A549 (cell line): ENCODE results near the gene NEK4. TPM values are rescaled to one million over a fixed set of nuclear protein-coding genes. Genes with fewer than 3 reads are reported as not detected.

ENCODE experiments used
- ATAC-seq, 2 experiments: fragments of 200-7000 bp in 1 of 2; fragments of >200 bp in 1 of 2; cut with Nextera tagmentation in 1 of 2; cut with Tn5 transposase in 1 of 2; 3 replicates each; pipeline versions ENCODE4 v1.8.0 to v1.9.1; 2018 to 2020; ENCODE audit warnings: mild to moderate bottlenecking in 1 of 2, moderate library complexity in 1 of 2
- CTCF ChIA-PET: fragments of 300-600 bp; sonication (Branson Sonifier 250); formaldehyde crosslinking; extraction: SDS; loops from one replicate; lab custom pipeline; 2021; ENCODE audit warnings: antibody characterized with exemption, inconsistent platforms; lab: Yijun Ruan, JAX
- POLR2A ChIA-PET: fragments of 350-600 bp; formaldehyde crosslinking; extraction: SDS; loops from one replicate; lab custom pipeline; 2021; ENCODE audit warnings: antibody characterized with exemption, inconsistent platforms; lab: Yijun Ruan, JAX
- DNase-seq, 2 experiments: peaks; one replicate each; pipeline versions ENCODE4 v3.0.0 to v3.0.0-alpha.2; 2011 to 2016; ENCODE audit warnings: low read depth in 1 of 2, low spot score in 1 of 2
- FAIRE-seq: peaks from 2 replicates; lab custom pipeline; 2011; peaks lifted over from hg19 to GRCh38; lab: Jason Lieb, UNC
- H3K27ac ChIP-seq, 2 experiments: fragments of >200 bp; sonication (Bioruptor Twin); formaldehyde crosslinking; 3 replicates each; pipeline ENCODE4 v1.5.1; 2016 to 2017
- H3K4me1 ChIP-seq: fragments of >200 bp; sonication (Bioruptor Twin); formaldehyde crosslinking; 3 replicates; pipeline ENCODE4 v1.6.1; 2016
- H3K4me2 ChIP-seq: fragments of >200 bp; sonication (Bioruptor Twin); formaldehyde crosslinking; 3 replicates; pipeline ENCODE4 v1.6.1; 2016
- H3K4me3 ChIP-seq: fragments of >200 bp; sonication (Bioruptor Twin); formaldehyde crosslinking; 3 replicates; pipeline ENCODE4 v1.5.1; 2016
- H3K9me3 ChIP-seq: fragments of >200 bp; sonication (Bioruptor Twin); formaldehyde crosslinking; 3 replicates; pipeline ENCODE4 v1.6.1; 2016
- CBX2 ChIP-seq: fragments of 200-600 bp; sonication (generic); IDR thresholded peaks from 2 replicates; pipeline ENCODE4 v1.6.1; 2016; ENCODE audit warnings: low read depth, mild to moderate bottlenecking, borderline replicate concordance
- CBX8 ChIP-seq: fragments of 200-600 bp; sonication (generic); IDR thresholded peaks from 2 replicates; pipeline ENCODE4 v1.6.1; 2016
- CHD4 ChIP-seq: fragments of 200-600 bp; sonication (generic); IDR thresholded peaks from 2 replicates; pipeline ENCODE4 v1.6.1; 2016; ENCODE audit warnings: antibody characterized with exemption, mild to moderate bottlenecking, borderline replicate concordance
- EHMT2 ChIP-seq: fragments of 200-600 bp; sonication (generic); IDR thresholded peaks from 2 replicates; pipeline ENCODE4 v1.6.1; 2016; ENCODE audit warnings: antibody characterized with exemption, low read depth, mild to moderate bottlenecking, moderate library complexity
- JUN ChIP-seq, 2 experiments: fragments of >200 bp; sonication (Bioruptor Twin); formaldehyde crosslinking; IDR thresholded peaks; 2 replicates in 1 of 2; 3 replicates in 1 of 2; pipeline ENCODE4 v1.6.1; 2016 to 2017
- PHF8 ChIP-seq: fragments of 200-600 bp; sonication (generic); IDR thresholded peaks from 2 replicates; pipeline ENCODE4 v1.6.1; 2016; ENCODE audit warnings: low read depth, mild to moderate bottlenecking, antibody characterized with exemption, moderate library complexity, borderline replicate concordance
- POLR2A ChIP-seq: IDR thresholded peaks from 2 replicates; pipeline ENCODE4 v1.6.1; 2012; ENCODE audit warnings: mild to moderate bottlenecking, low read length
- RCOR1 ChIP-seq: fragments of 150-350 bp; IDR thresholded peaks from 2 replicates; pipeline ENCODE4 v1.6.1; 2014; ENCODE audit warnings: antibody characterized with exemption, low read length, low read depth
- RFX5 ChIP-seq: fragments of 450-650 bp; IDR thresholded peaks from 2 replicates; pipeline ENCODE4 v1.7.1; 2014; ENCODE audit warnings: antibody characterized with exemption, mild to moderate bottlenecking, moderate library complexity
- TFCP2L1 ChIP-seq: fragments of 250-450 bp; sonication (Bioruptor Pico); IDR thresholded peaks from 2 replicates; pipeline ENCODE4 v1.5.0; 2021; ENCODE audit warnings: mild to moderate bottlenecking
- ZFP36 ChIP-seq: fragments of 450-650 bp; IDR thresholded peaks from 2 replicates; pipeline ENCODE4 v1.6.1; 2014; ENCODE audit warnings: borderline replicate concordance; ENCODE audit not compliant: partially characterized antibody
- WGBS: methylation state at CpG from one replicate; pipeline ENCODE4 v1.1.6; 2017; ENCODE audit errors: missing lambda C conversion rate; 5-methylcytosine and 5-hydroxymethylcytosine counted together
- polyA minus RNA-seq: library from RNA; depleted of rRNA, polyadenylated mRNA; stranded (reverse); fragments of >200 nt; gene quantifications from 2 replicates; pipeline ENCODE4 v1.2.3, GENCODE V29; 2011; rRNA and poly(A)+ RNA removed
- polyA plus RNA-seq, 4 experiments: library from polyadenylated mRNA; depleted of rRNA in 3 of 4; stranded (reverse); fragments of >200 nt; fragmentation: RNase III in 1 of 4; extraction: RNeasy Plus Mini Kit Qiagen cat#74134 plus additional on column Dnase treatment in 1 of 4; gene quantifications; 2 replicates in 3 of 4; 3 replicates in 1 of 4; pipeline ENCODE4 v1.2.3, GENCODE V29; 2011 to 2017
- TF ChIP-seq, protein P1 (sequence below): IDR thresholded peaks from 2 replicates; pipeline ENCODE4 v1.6.1; 2012; ENCODE audit warnings: low read depth, borderline replicate concordance
- TF ChIP-seq, protein P2 (sequence below): fragments of 450-650 bp; IDR thresholded peaks from 2 replicates; pipeline ENCODE4 v1.6.1; 2014; ENCODE audit warnings: antibody characterized with exemption
- TF ChIP-seq, protein P3 (sequence below): IDR thresholded peaks from 2 replicates; pipeline ENCODE4 v1.6.1; 2012
- TF ChIP-seq, protein P4 (sequence below): fragments of >200 bp; sonication (Bioruptor Twin); formaldehyde crosslinking; IDR thresholded peaks from 3 replicates; pipeline ENCODE4 v1.6.1; 2016
- TF ChIP-seq, protein P5 (sequence below): IDR thresholded peaks from 2 replicates; pipeline ENCODE4 v1.6.1; 2012

The NEK4 gene
- 19.4 and 20.2 TPM in 2 replicates for polyA plus RNA-seq (2011; rRNA removed)
- 7.9 and 9.3 TPM in 2 replicates for polyA plus RNA-seq (2012; cell fraction: cytosol; rRNA removed)
- 4.1 and 6.7 TPM in 2 replicates for polyA plus RNA-seq (2012; cell fraction: nucleus; rRNA removed)
- polyA plus RNA-seq (2017; fragmentation: RNase III; extraction: RNeasy Plus Mini Kit Qiagen cat#74134 plus additional on column Dnase treatment): 11.4 to 12.1 TPM (median 11.4 TPM) in 3 replicates
- polyA minus RNA-seq: 16.7 and 19.8 TPM in 2 replicates

DNA sequence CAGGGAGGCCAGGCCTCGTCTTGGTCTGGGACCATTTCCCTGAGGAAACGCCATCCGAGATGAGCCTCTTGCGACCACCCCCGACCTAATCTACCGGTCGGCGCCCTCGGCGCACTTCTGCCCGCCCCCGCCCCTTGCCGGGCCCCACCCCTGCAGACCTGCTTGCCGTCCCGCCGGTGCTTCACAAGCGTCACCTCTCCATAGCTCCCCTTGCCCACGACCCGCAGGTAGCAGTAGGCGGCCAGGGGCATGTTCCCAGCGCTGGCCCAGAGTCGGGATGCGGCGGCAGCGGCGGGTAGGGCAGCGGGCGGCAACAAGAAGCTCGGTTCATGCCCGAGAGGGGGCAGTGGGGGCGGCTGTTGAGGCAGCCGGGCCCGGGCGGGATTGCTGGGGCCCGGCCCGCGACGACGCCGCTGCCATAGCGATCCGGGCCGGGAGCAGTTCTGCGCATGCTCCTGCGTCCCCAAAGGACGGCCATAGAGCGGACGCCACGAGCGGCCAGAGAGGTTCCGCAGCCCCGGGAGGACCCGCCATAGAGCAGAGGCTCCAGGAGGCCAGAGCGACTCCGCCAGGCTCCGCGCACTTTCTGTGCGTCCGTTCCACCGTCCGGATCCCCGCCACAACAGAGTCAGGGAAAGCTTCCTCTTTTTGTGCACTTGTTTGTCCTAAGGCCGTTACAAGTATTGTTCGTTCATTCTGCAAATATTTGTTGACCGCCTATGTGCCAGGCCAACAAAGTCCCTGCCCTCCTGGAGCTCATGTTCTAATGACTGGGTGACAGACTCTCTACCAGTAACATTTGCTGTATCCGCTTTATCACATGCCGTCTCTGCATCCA, at the start of gene NEK4:
Gene NEK4 (minus strand): TSS at position 445 of the 838 bp plus-strand sequence. CDS start 194 bp downstream, at position 251.
- FAIRE-seq (no peak), DNase-seq (peak; percentile 76 to 86), ATAC-seq (peak; percentile 97 to 99)
- ChIA-PET CTCF (no interaction called here), POLR2A (interaction anchor here (0.6 to 1.3 kb wide), 3 partner anchors 9 to 157 kb away, joined by 3 to 5 read pairs (median 3); no protein-coding TSS in a partner anchor)
- under 1% methylated on average over 20 of the region's 67 CpGs for WGBS
- peaks cover 13% of the 10 kb centered on the region for H3K4me1 ChIP-seq
- peak within 1 kb of the TSS; percentile 85 to 93 for H3K27ac ChIP-seq
- no peaks in the 10 kb centered on the region for H3K9me3 ChIP-seq
- H3K4me2 ChIP-seq: peak within 1 kb of the TSS; percentile 93
- peak in 1 of 2 experiments; percentile 80; a peak in 3 of 5 replicates for TF ChIP-seq JUN (IDR thresholded peaks at IDR 0.05)
- TF ChIP-seq, protein P1, sequence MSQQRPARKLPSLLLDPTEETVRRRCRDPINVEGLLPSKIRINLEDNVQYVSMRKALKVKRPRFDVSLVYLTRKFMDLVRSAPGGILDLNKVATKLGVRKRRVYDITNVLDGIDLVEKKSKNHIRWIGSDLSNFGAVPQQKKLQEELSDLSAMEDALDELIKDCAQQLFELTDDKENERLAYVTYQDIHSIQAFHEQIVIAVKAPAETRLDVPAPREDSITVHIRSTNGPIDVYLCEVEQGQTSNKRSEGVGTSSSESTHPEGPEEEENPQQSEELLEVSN: peak; percentile 45; the same call in 1 of the 2 replicates
- TF ChIP-seq, protein P2, sequence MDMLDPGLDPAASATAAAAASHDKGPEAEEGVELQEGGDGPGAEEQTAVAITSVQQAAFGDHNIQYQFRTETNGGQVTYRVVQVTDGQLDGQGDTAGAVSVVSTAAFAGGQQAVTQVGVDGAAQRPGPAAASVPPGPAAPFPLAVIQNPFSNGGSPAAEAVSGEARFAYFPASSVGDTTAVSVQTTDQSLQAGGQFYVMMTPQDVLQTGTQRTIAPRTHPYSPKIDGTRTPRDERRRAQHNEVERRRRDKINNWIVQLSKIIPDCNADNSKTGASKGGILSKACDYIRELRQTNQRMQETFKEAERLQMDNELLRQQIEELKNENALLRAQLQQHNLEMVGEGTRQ: no peak
- TF ChIP-seq, protein P3, sequence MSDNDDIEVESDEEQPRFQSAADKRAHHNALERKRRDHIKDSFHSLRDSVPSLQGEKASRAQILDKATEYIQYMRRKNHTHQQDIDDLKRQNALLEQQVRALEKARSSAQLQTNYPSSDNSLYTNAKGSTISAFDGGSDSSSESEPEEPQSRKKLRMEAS: peak; percentile 61; the same call in 1 of the 2 replicates
- peak; percentile 63 for TF ChIP-seq POLR2A
- TF ChIP-seq, protein P4, sequence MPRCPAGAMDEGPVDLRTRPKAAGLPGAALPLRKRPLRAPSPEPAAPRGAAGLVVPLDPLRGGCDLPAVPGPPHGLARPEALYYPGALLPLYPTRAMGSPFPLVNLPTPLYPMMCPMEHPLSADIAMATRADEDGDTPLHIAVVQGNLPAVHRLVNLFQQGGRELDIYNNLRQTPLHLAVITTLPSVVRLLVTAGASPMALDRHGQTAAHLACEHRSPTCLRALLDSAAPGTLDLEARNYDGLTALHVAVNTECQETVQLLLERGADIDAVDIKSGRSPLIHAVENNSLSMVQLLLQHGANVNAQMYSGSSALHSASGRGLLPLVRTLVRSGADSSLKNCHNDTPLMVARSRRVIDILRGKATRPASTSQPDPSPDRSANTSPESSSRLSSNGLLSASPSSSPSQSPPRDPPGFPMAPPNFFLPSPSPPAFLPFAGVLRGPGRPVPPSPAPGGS: peak; percentile 65; the same call in 1 of the 3 replicates
- no peak for TF ChIP-seq CBX2
- peak; percentile 64; the same call in 1 of the 2 replicates for TF ChIP-seq PHF8
- TF ChIP-seq EHMT2: no peak
- TF ChIP-seq, all 56 proteins: peak for 6
- H3K4me3 ChIP-seq: peak within 1 kb of the TSS; percentile 71

DNA sequence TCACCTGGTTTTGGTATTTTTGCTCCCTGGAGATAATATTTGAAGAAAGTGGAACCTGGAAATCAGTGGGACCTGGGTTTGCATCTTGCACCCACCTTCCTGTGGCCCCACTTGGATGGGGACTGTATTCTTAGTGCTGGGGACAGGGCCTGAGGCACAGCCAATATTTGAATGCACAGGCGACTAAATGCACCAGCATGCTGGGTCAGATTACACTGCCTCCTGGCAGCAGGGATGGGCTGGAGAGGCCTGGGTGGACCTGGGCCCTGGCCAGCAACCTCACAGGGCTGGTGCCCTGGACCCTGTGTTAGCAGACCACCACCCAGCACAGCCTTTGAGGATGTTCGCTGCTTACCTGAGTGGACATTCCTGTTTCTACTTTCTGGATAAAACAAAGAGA, 49.2 kb upstream of the NEK4 start:
- TF ChIP-seq, protein P5, sequence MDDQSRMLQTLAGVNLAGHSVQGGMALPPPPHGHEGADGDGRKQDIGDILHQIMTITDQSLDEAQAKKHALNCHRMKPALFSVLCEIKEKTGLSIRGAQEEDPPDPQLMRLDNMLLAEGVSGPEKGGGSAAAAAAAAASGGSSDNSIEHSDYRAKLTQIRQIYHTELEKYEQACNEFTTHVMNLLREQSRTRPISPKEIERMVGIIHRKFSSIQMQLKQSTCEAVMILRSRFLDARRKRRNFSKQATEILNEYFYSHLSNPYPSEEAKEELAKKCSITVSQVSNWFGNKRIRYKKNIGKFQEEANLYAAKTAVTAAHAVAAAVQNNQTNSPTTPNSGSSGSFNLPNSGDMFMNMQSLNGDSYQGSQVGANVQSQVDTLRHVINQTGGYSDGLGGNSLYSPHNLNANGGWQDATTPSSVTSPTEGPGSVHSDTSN: no peak
- TF ChIP-seq, protein P4: no peak
- no peak for TF ChIP-seq CHD4
- TF ChIP-seq TFCP2L1 (CRISPR knock-in tag): no peak
- no peak for TF ChIP-seq CBX8
- no peak for TF ChIP-seq PHF8
- no peak for TF ChIP-seq RCOR1
- TF ChIP-seq, protein P3: no peak
- no peak for TF ChIP-seq POLR2A
- no peak for TF ChIP-seq ZFP36
- no peak for TF ChIP-seq RFX5

More for the DNA sequence above, 49.2 kb upstream of the NEK4 start:
- no peak overlapping the region for H3K4me2 ChIP-seq
- CTCF ChIA-PET: interaction anchor here (0.5 to 1.9 kb wide), 4 partner anchors 12 to 391 kb away, joined by 3 to 6 read pairs (median 3); partner anchors contain the start of gene ITIH3
- ATAC-seq (no peak), DNase-seq (no peak), FAIRE-seq (no peak)
- WGBS: 88% methylated on average over 2 of the region's 2 CpGs
- POLR2A ChIA-PET: no interaction called here
- no peaks in the 10 kb centered on the region for H3K4me1 ChIP-seq
- no peaks in the 10 kb centered on the region for H3K9me3 ChIP-seq
- H3K4me3 ChIP-seq: no peak overlapping the region
- H3K27ac ChIP-seq: no peak overlapping the region
